H1 (cell line): ENCODE measurements around the gene CEBPZ. TPM values are rescaled to one million over a fixed set of nuclear protein-coding genes. Genes with fewer than 3 reads are reported as not detected.
"Not testable (repeated sequence)": the region's sequence is repeated elsewhere in the genome, so short reads cannot be mapped to it uniquely, and the experiment has no call there.

Experiments
- CTCF ChIA-PET: fragments of 300-600 bp; sonication (Branson Sonifier 250); formaldehyde crosslinking; loops from one replicate; lab custom pipeline; 2021; ENCODE audit not compliant: partially characterized antibody; lab: Charles Lee
- POLR2A ChIA-PET: fragments of 300-600 bp; sonication (Branson Sonifier 250); formaldehyde crosslinking; loops from one replicate; lab custom pipeline; 2021; ENCODE audit warnings: inconsistent platforms; ENCODE audit not compliant: partially characterized antibody; lab: Charles Lee
- DNase-seq, 2 experiments: peaks; one replicate each; pipeline versions ENCODE4 v3.0.0 to v3.0.0-alpha.2; 2010 to 2022; ENCODE audit warnings: low spot score in 2 of 2, low read depth in 1 of 2, mixed read lengths in 1 of 2
- FAIRE-seq: peaks from 2 replicates; lab custom pipeline; 2011; peaks lifted over from hg19 to GRCh38; lab: Jason Lieb, UNC
- H2AFZ ChIP-seq: 2 replicates; pipeline ENCODE4 v1.8.1; 2012; ENCODE audit warnings: low read length, inconsistent platforms
- H2AK5ac ChIP-seq: 2 replicates; pipeline ENCODE4 v1.6.1; 2013; ENCODE audit warnings: low read depth, low read length
- H2BK120ac ChIP-seq: replicated peaks from 2 replicates; pipeline ENCODE3; 2013; ENCODE audit warnings: low read depth, low read length, inconsistent platforms
- H2BK12ac ChIP-seq: 2 replicates; pipeline ENCODE4 v1.6.1; 2013; ENCODE audit warnings: low read depth, low read length
- H2BK15ac ChIP-seq: 2 replicates; pipeline ENCODE4 v1.6.1; 2013; ENCODE audit warnings: low read length
- H2BK20ac ChIP-seq: 2 replicates; pipeline ENCODE4 v1.6.1; 2013; ENCODE audit warnings: low read length
- H2BK5ac ChIP-seq: 2 replicates; pipeline ENCODE4 v1.6.1; 2013; ENCODE audit warnings: low read depth, low read length
- H3K14ac ChIP-seq: 2 replicates; pipeline ENCODE4 v1.6.1; 2013; ENCODE audit warnings: inconsistent platforms; ENCODE audit not compliant: insufficient read length
- H3K18ac ChIP-seq: 2 replicates; pipeline ENCODE4 v1.6.1; 2013; ENCODE audit warnings: low read length; ENCODE audit errors: extremely low read depth
- H3K23ac ChIP-seq: 2 replicates; pipeline ENCODE4 v1.6.1; 2013; ENCODE audit warnings: inconsistent platforms; ENCODE audit not compliant: insufficient read length
- H3K23me2 ChIP-seq: 2 replicates; pipeline ENCODE4 v1.6.1; 2013; ENCODE audit warnings: low read depth, low read length
- H3K27ac ChIP-seq: 2 replicates; pipeline ENCODE4 v1.6.1; 2011; ENCODE audit warnings: low read depth, low read length, inconsistent platforms
- H3K27me3 ChIP-seq, 4 experiments: replicated peaks in 1 of 4; 1 replicate in 1 of 4; 2 replicates in 3 of 4; pipeline versions ENCODE4 v1.6.1 to v1.8.1; 2011 to 2013; ENCODE audit warnings: low read length in 3 of 4, mild to moderate bottlenecking in 3 of 4, inconsistent platforms in 2 of 4, mixed read lengths in 2 of 4, moderate library complexity in 1 of 4; ENCODE audit not compliant: control insufficient read depth in 3 of 4, insufficient read depth in 3 of 4; ENCODE audit errors: extremely low read depth in 1 of 4
- H3K36me3 ChIP-seq, 4 experiments: 2 replicates each; pipeline versions ENCODE4 v1.6.1 to v1.8.1; 2011 to 2013; ENCODE audit warnings: mild to moderate bottlenecking in 4 of 4, low read length in 3 of 4, moderate library complexity in 2 of 4, control low read depth in 1 of 4, inconsistent platforms in 1 of 4; ENCODE audit not compliant: insufficient read depth in 4 of 4, control insufficient read depth in 2 of 4
- H3K4ac ChIP-seq: replicated peaks from 2 replicates; pipeline ENCODE3; 2013; ENCODE audit warnings: low read length, low read depth, mixed read lengths, inconsistent platforms; ENCODE audit not compliant: insufficient read length
- H3K4me1 ChIP-seq, 4 experiments: replicated peaks in 1 of 4; 1 replicate in 1 of 4; 2 replicates in 3 of 4; pipeline versions ENCODE4 v1.6.1 to v1.8.1; 2011 to 2013; ENCODE audit warnings: low read length in 3 of 4, inconsistent platforms in 2 of 4, mixed read lengths in 1 of 4; ENCODE audit not compliant: insufficient read depth in 4 of 4, control insufficient read depth in 3 of 4
- H3K4me2 ChIP-seq, 2 experiments: 2 replicates each; pipeline versions ENCODE4 v1.6.1 to v1.8.1; 2011 to 2013; ENCODE audit warnings: low read depth in 2 of 2, low read length in 2 of 2, control low read depth in 1 of 2, inconsistent platforms in 1 of 2, mild to moderate bottlenecking in 1 of 2; ENCODE audit not compliant: insufficient read depth in 1 of 2
- H3K4me3 ChIP-seq, 4 experiments: fragments of 200-600, 300-600 bp in 1 of 4; sonication (generic), shearing (Covaris generic), sonication (Bioruptor Twin) in 1 of 4; 2 replicates each; pipeline versions ENCODE4 v1.5.1 to v1.8.1; 2011 to 2016; ENCODE audit warnings: low read length in 4 of 4, low read depth in 3 of 4, control low read depth in 2 of 4, inconsistent platforms in 2 of 4, mild to moderate bottlenecking in 2 of 4, mixed read lengths in 1 of 4, moderate library complexity in 1 of 4; ENCODE audit not compliant: insufficient read depth in 2 of 4; ENCODE audit errors: extremely low read depth in 1 of 4
- H3K56ac ChIP-seq: replicated peaks from 2 replicates; pipeline ENCODE3; 2013; ENCODE audit warnings: low read depth, mild to moderate bottlenecking, mixed read lengths, low read length, inconsistent platforms; ENCODE audit not compliant: insufficient read length
- H3K79me1 ChIP-seq: 2 replicates; pipeline ENCODE4 v1.6.1; 2013; ENCODE audit warnings: low read depth, low read length, control low read depth
- H3K79me2 ChIP-seq, 2 experiments: 2 replicates each; pipeline versions ENCODE4 v1.6.1 to v1.8.1; 2012 to 2013; ENCODE audit warnings: low read length in 2 of 2, mild to moderate bottlenecking in 2 of 2, inconsistent platforms in 1 of 2; ENCODE audit not compliant: insufficient read depth in 2 of 2, control insufficient read depth in 1 of 2
- H3K9ac ChIP-seq, 4 experiments: replicated peaks in 1 of 4; 1 replicate in 1 of 4; 2 replicates in 3 of 4; pipeline versions ENCODE4 v1.6.1 to v1.8.1; 2011 to 2013; ENCODE audit warnings: low read depth in 3 of 4, low read length in 3 of 4, control low read depth in 2 of 4, mild to moderate bottlenecking in 2 of 4, moderate library complexity in 2 of 4, inconsistent platforms in 1 of 4; ENCODE audit errors: extremely low read depth in 1 of 4
- H3K9me3 ChIP-seq, 2 experiments: 2 replicates each; pipeline versions ENCODE4 v1.6.1 to v1.8.1; 2012 to 2013; ENCODE audit warnings: mild to moderate bottlenecking in 2 of 2, moderate library complexity in 2 of 2, control low read depth in 1 of 2, inconsistent platforms in 1 of 2, low read depth in 1 of 2, low read length in 1 of 2, mixed read lengths in 1 of 2; ENCODE audit not compliant: insufficient read depth in 2 of 2
- H4K20me1 ChIP-seq, 2 experiments: replicated peaks in 1 of 2; 2 replicates each; pipeline versions ENCODE3 to v1.8.1; 2011 to 2013; ENCODE audit warnings: inconsistent platforms in 2 of 2, low read length in 2 of 2, mild to moderate bottlenecking in 1 of 2; ENCODE audit not compliant: insufficient read depth in 2 of 2, control insufficient read depth in 1 of 2
- H4K5ac ChIP-seq: 2 replicates; pipeline ENCODE4 v1.6.1; 2013; ENCODE audit warnings: low read length, low read depth, mixed read lengths, inconsistent platforms; ENCODE audit not compliant: insufficient read length
- H4K8ac ChIP-seq: 2 replicates; pipeline ENCODE4 v1.8.0; 2013; ENCODE audit warnings: mild to moderate bottlenecking, moderate library complexity, low read length, inconsistent platforms; ENCODE audit not compliant: insufficient read depth; ENCODE audit errors: extremely low read depth
- H4K91ac ChIP-seq: replicated peaks from 2 replicates; pipeline ENCODE3; 2013; ENCODE audit warnings: low read length, mixed read lengths, inconsistent platforms; ENCODE audit not compliant: insufficient read length
- ATF2 ChIP-seq: IDR thresholded peaks from 2 replicates; pipeline ENCODE4 v1.6.1; 2012; ENCODE audit warnings: low read length, inconsistent platforms
- CREB1 ChIP-seq: IDR thresholded peaks from 2 replicates; pipeline ENCODE4 v1.6.1; 2012; ENCODE audit warnings: inconsistent platforms
- MAX ChIP-seq: IDR thresholded peaks from 2 replicates; pipeline ENCODE4 v1.6.1; 2012; ENCODE audit warnings: inconsistent platforms
- POLR2A ChIP-seq, 2 experiments: IDR thresholded peaks; 1 replicate in 1 of 2; 2 replicates in 1 of 2; pipeline ENCODE4 v1.6.1; 2011; ENCODE audit warnings: low read depth in 2 of 2, low read length in 2 of 2, mild to moderate bottlenecking in 2 of 2; ENCODE audit errors: control extremely low read depth in 1 of 2
- POLR2AphosphoS5 ChIP-seq: IDR thresholded peaks from 2 replicates; pipeline ENCODE4 v1.6.1; 2011; ENCODE audit warnings: low read depth, low read length
- TAF1 ChIP-seq: IDR thresholded peaks from 2 replicates; pipeline ENCODE4 v1.6.1; 2011; ENCODE audit warnings: mild to moderate bottlenecking, low read depth, low read length
- TCF12 ChIP-seq: IDR thresholded peaks from 2 replicates; pipeline ENCODE4 v1.6.1; 2011; ENCODE audit warnings: low read depth, mild to moderate bottlenecking, low read length
- TEAD4 ChIP-seq: IDR thresholded peaks from 2 replicates; pipeline ENCODE4 v1.6.1; 2012; ENCODE audit warnings: low read depth, low read length, inconsistent platforms, mixed read lengths
- WGBS, 2 experiments: shearing (Covaris generic) in 1 of 2; methylation state at CpG; one replicate each; pipeline versions ENCODE4 v1.1.6 to v1.1.7; 2013 to 2015; ENCODE audit warnings: low lambda C conversion rate in 2 of 2, mixed read lengths in 2 of 2, inconsistent platforms in 1 of 2, low coverage in 1 of 2, missing lambda C conversion rate in 1 of 2; ENCODE audit not compliant: insufficient replicate concordance in 2 of 2, insufficient coverage in 1 of 2, insufficient read length in 1 of 2; ENCODE audit errors: extremely low coverage in 1 of 2, missing lambda C conversion rate in 1 of 2; 5-methylcytosine and 5-hydroxymethylcytosine counted together
- polyA plus RNA-seq, 7 experiments: library from polyadenylated mRNA; depleted of rRNA in 3 of 7; stranded (reverse) in 5 of 7; unstranded in 2 of 7; fragments of >200 nt in 5 of 7; fragments of 200-250 nt in 2 of 7; gene quantifications; 1 replicate in 5 of 7; 2 replicates in 1 of 7; 4 replicates in 1 of 7; pipeline versions ENCODE4 v1.2.1 to v1.2.3, GENCODE V29; 2011 to 2013; ENCODE audit warnings: missing spikeins in 2 of 7, mixed read lengths in 2 of 7
- total RNA-seq: library from RNA; stranded (reverse); fragmentation: NEBNext Ultra II Directional; extraction: Animal tissue kit (Norgen Biotek cat#: 25700); gene quantifications from 2 replicates; pipeline ENCODE4 v1.2.1, GENCODE V29; 2021

The CEBPZ gene
- total and polyA plus RNA-seq, 2 of the 8 experiments (the other 6 are each of a cell fraction or from before 2014, with no cell fraction given) = 19.1 to 201 TPM

- not testable (repeated sequence) for H3K4ac ChIP-seq, H2BK12ac ChIP-seq, H3K79me1 ChIP-seq, H3K4me1 ChIP-seq, H4K20me1 ChIP-seq, H3K9ac ChIP-seq, DNase-seq, H2BK20ac ChIP-seq, H3K23ac ChIP-seq, FAIRE-seq, H2AK5ac ChIP-seq, H2AFZ ChIP-seq, H2BK15ac ChIP-seq, H4K8ac ChIP-seq, H3K14ac ChIP-seq, H3K18ac ChIP-seq, H3K27me3 ChIP-seq, H3K23me2 ChIP-seq
- Histone ChIP-seq H4K5ac (peak overlapping the region; percentile 86), H3K36me3 (peaks cover 9 to 82% (median 52%) of the 10 kb centered on the region in 4 experiments; a peak in 7 of 8 replicates), H3K56ac (peak overlapping the region; percentile 20), H2BK120ac (peak overlapping the region; percentile 7), H3K9me3 (peaks cover 9 to 18% of the 10 kb centered on the region in 2 experiments), H4K91ac (peak overlapping the region; percentile 61), H3K4me2 (peak overlapping the region; percentile 37 to 45; a peak in 3 of 4 replicates), H3K27ac (peak overlapping the region; percentile 83; the same call in 1 of the 2 replicates), H3K4me3 (peak overlapping the region in 1 of 4 experiments; percentile 49; a peak in 1 of 8 replicates), H2BK5ac (peak overlapping the region; percentile 21; the same call in 1 of the 2 replicates), H3K79me2 (peaks cover 0 to 44% of the 10 kb centered on the region in 2 experiments; a peak in 2 of 4 replicates)
- POLR2A ChIA-PET = interaction anchor here (0.6 to 2.1 kb wide), 13 partner anchors 8 to 48 kb away, joined by 3 to 26 read pairs (median 4); partner anchors contain the start of genes CEBPZOS and EIF2AK2
- peak; percentile 42; the same call in 1 of the 2 replicates for TF ChIP-seq TEAD4
- TF ChIP-seq TAF1 = peak; percentile 48; the same call in 1 of the 2 replicates
- TF ChIP-seq POLR2A (IDR thresholded peaks at IDR 0.05; ENCODE audit: control extremely low read depth in 1 of 2, low read depth in 2 of 2, low read length in 2 of 2) = peak in 1 of 2 experiments; percentile 73; a peak in 2 of 3 replicates
- TF ChIP-seq MAX = peak; percentile 25; the same call in 1 of the 2 replicates
- TF ChIP-seq POLR2AphosphoS5 = 0 out of 2 replicates have a peak, but pooled peaks have one; percentile 28
- TF ChIP-seq TCF12 = peak; percentile 82; the same call in 1 of the 2 replicates
- 0 out of 2 replicates have a peak, but pooled peaks have one; percentile 13 for TF ChIP-seq CREB1
- peak; percentile 84 for TF ChIP-seq ATF2
- WGBS, 2 experiments = 17% methylated on average over 8 of the region's 8 CpGs; no CpG with 5 or more reads in 1 of the 2 experiments
- CTCF ChIA-PET = interaction anchor here (1.0 to 2.4 kb wide), 3 partner anchors 8 to 38 kb away, joined by 3 to 12 read pairs (median 3); no protein-coding TSS in a partner anchor
Measured at GRCh38 chr2:37205071-37205661, 26.2 kb downstream of the CEBPZ start.
